IMR-90 (cell line): ENCODE results near the gene NRIP1.

Experiments
- BHLHE40 ChIP-seq: fragments of 150-350 bp; IDR thresholded peaks from 2 replicates; pipeline ENCODE4 v1.6.1; 2016; ENCODE audit warnings: mild to moderate bottlenecking, low read depth, low read length
- CHD1 ChIP-seq: IDR thresholded peaks from 2 replicates; pipeline ENCODE4 v1.6.1; 2012; ENCODE audit warnings: low read depth, low read length, improper control_type of control experiment
- CTCF ChIP-seq: conservative IDR thresholded peaks from 2 replicates; pipeline ENCODE4 v1.5.1; 2012; ENCODE audit warnings: mild to moderate bottlenecking, low read depth, low read length, improper control_type of control experiment
- FOS ChIP-seq: fragments of 150-350 bp; IDR thresholded peaks from 2 replicates; pipeline ENCODE4 v1.6.1; 2016; ENCODE audit warnings: low read depth, low read length
- MAFK ChIP-seq: IDR thresholded peaks from 2 replicates; pipeline ENCODE4 v1.6.1; 2012; ENCODE audit warnings: low read depth, low read length, improper control_type of control experiment
- MAZ ChIP-seq: IDR thresholded peaks from 2 replicates; pipeline ENCODE4 v1.6.1; 2012; ENCODE audit warnings: low read depth, mild to moderate bottlenecking, low read length, improper control_type of control experiment, moderate library complexity, borderline replicate concordance
- NFE2L2 ChIP-seq: fragments of 150-350 bp; IDR thresholded peaks from 2 replicates; pipeline ENCODE4 v1.6.1; 2016; ENCODE audit warnings: low read depth, mild to moderate bottlenecking, low read length
- POLR2A ChIP-seq: IDR thresholded peaks from 2 replicates; pipeline ENCODE4 v1.6.1; 2012; ENCODE audit warnings: mild to moderate bottlenecking, low read depth, low read length
- RAD21 ChIP-seq: IDR thresholded peaks from 2 replicates; pipeline ENCODE4 v1.6.1; 2012; ENCODE audit warnings: low read length, improper control_type of control experiment
- RCOR1 ChIP-seq: IDR thresholded peaks from 2 replicates; pipeline ENCODE4 v1.6.1; 2012; ENCODE audit warnings: mild to moderate bottlenecking, low read length, improper control_type of control experiment; ENCODE audit not compliant: insufficient replicate concordance
- RFX5 ChIP-seq: IDR thresholded peaks from 2 replicates; pipeline ENCODE4 v1.8.0; 2012; ENCODE audit warnings: low read depth, mild to moderate bottlenecking, low read length, moderate library complexity
- SMC3 ChIP-seq: fragments of 150-350 bp; IDR thresholded peaks from 2 replicates; pipeline ENCODE4 v1.6.1; 2016; ENCODE audit warnings: low read depth, mild to moderate bottlenecking, antibody characterized with exemption, low read length, moderate library complexity
- USF2 ChIP-seq: fragments of 150-350 bp; IDR thresholded peaks from 2 replicates; pipeline ENCODE4 v1.6.1; 2017; ENCODE audit warnings: mild to moderate bottlenecking, antibody characterized with exemption, low read length, low read depth

- TF ChIP-seq CTCF: no peak
- TF ChIP-seq POLR2A: no peak
- no peak for TF ChIP-seq RCOR1
- TF ChIP-seq USF2: no peak
- TF ChIP-seq RFX5: no peak
- TF ChIP-seq MAFK: no peak
- no peak for TF ChIP-seq FOS
- no peak for TF ChIP-seq MAZ
- TF ChIP-seq BHLHE40: no peak
- no peak for TF ChIP-seq SMC3
- no peak for TF ChIP-seq RAD21
- no peak for TF ChIP-seq NFE2L2
- TF ChIP-seq CHD1: no peak
These were observed 12.9 kb downstream of the NRIP1 start for GRCh38 chr21:15051644-15052458.
